Mucosa of descending colon (tissue), 3 donors: Measurements from ENCODE around the gene CLTCL1. TPM values are rescaled to one million over a fixed set of nuclear protein-coding genes. Genes with fewer than 3 reads are reported as not detected.
"Not testable (repeated sequence)": the region's sequence is repeated elsewhere in the genome, so short reads cannot be mapped to it uniquely, and the experiment has no call there.

Experiments
- ATAC-seq: fragments of 200-7000 bp; cut with Tn5 transposase; one replicate; pipeline ENCODE4 v1.9.1; 2020; ENCODE audit warnings: mild to moderate bottlenecking, moderate library complexity
- DNase-seq, 3 donors: peaks; one replicate each; pipeline ENCODE4 v3.0.0-alpha.2; 2020
- H3K36me3 ChIP-seq: fragments of 200-600 bp; one replicate; pipeline ENCODE4 v1.8.0; 2021; ENCODE audit warnings: low read depth, mild to moderate bottlenecking
- H3K4me1 ChIP-seq: fragments of 200-600 bp; one replicate; pipeline ENCODE4 v1.8.0; 2021; ENCODE audit warnings: low read depth, mild to moderate bottlenecking
- H3K4me3 ChIP-seq: fragments of 200-600 bp; one replicate; pipeline ENCODE4 v1.8.0; 2021; ENCODE audit warnings: mild to moderate bottlenecking
- H3K9me3 ChIP-seq: fragments of 200-600 bp; one replicate; pipeline ENCODE4 v1.8.0; 2021; ENCODE audit warnings: mild to moderate bottlenecking
- CTCF ChIP-seq: fragments of 200-600 bp; IDR thresholded peaks from one replicate; pipeline ENCODE4 v1.8.0; 2022; ENCODE audit warnings: antibody characterized with exemption, mild to moderate bottlenecking
- intact Hi-C, 2 donors: fragments of 100-400 bp; cut with DNase I in 1 of 2; cut with micrococcal nuclease in 1 of 2; formaldehyde crosslinking; loops; one replicate each; pipeline versions ENCODE4 v1.11.0 to v1.11.1; 2022; cut with DNase I, micrococcal nuclease
- total RNA-seq, 3 donors: library from RNA; stranded (reverse); fragmentation: NEBNext Ultra II Directional in 2 of 3; extraction: Animal tissue kit (Norgen Biotek cat#: 25700) in 2 of 3; gene quantifications; one replicate each; pipeline versions ENCODE4 v1.2.1 to v1.2.4, GENCODE V29; 2021 to 2023
- donor health status: DM: no; HTN: no; CAD: no; lungs with moderate emphysema.
- donor health status: DM: no; HTN: no; CAD: no.
- donor health status: DM: no; HTN: yes; CAD: no.

Gene CLTCL1
- total RNA-seq, 3 donors from 2014 or later, result 3.0 to 5.9 (median 5.7) TPM

GRCh38 chr22:19266547-19267086, 24.9 kb downstream of the CLTCL1 start:
- no peaks in the 10 kb centered on the region for H3K36me3 ChIP-seq
- H3K4me1 ChIP-seq, result peaks cover 4% of the 10 kb centered on the region
- peaks cover 10% of the 10 kb centered on the region for H3K9me3 ChIP-seq
- TF ChIP-seq CTCF, result no peak
- no peak for DNase-seq
- H3K4me3 ChIP-seq, result no peak overlapping the region
- no peak for ATAC-seq
- intact Hi-C loops, result no loop called here

GRCh38 chr22:19265779-19266178, 25.7 kb downstream of the CLTCL1 start:
- H3K4me1 ChIP-seq, result no peaks in the 10 kb centered on the region
- H3K4me3 ChIP-seq, result no peak overlapping the region
- no peak for TF ChIP-seq CTCF
- no peak for DNase-seq
- H3K9me3 ChIP-seq, result peaks cover 10% of the 10 kb centered on the region
- ATAC-seq, result no peak
- H3K36me3 ChIP-seq, result no peaks in the 10 kb centered on the region
- intact Hi-C loops, result no loop called here

- peaks cover 2% of the 10 kb centered on the region for H3K9me3 ChIP-seq
- H3K36me3 ChIP-seq, result no peaks in the 10 kb centered on the region
- ATAC-seq (no peak), DNase-seq (no peak)
- no peak overlapping the region for H3K4me3 ChIP-seq
- H3K4me1 ChIP-seq, result no peaks in the 10 kb centered on the region
- TF ChIP-seq CTCF, result no peak
- intact Hi-C loops, result no loop called here
Observed at GRCh38 chr22:19260804-19261203, 30.7 kb downstream of the CLTCL1 start.

GRCh38 chr22:19260194-19260593, 31.3 kb downstream of the CLTCL1 start:
- TF ChIP-seq CTCF, result no peak
- intact Hi-C loops, result no loop called here
- ATAC-seq (no peak), DNase-seq (no peak)
- H3K9me3 ChIP-seq, result peaks cover 3% of the 10 kb centered on the region
- no peak overlapping the region for H3K4me3 ChIP-seq
- no peaks in the 10 kb centered on the region for H3K4me1 ChIP-seq
- no peaks in the 10 kb centered on the region for H3K36me3 ChIP-seq

GRCh38 chr22:19258968-19259288, 32.6 kb downstream of the CLTCL1 start:
- H3K4me1 ChIP-seq, intact Hi-C loops, H3K36me3 ChIP-seq, H3K9me3 ChIP-seq, DNase-seq, ATAC-seq, H3K4me3 ChIP-seq: not testable (repeated sequence)

- ATAC-seq, result no peak
Observed at GRCh38 chr22:19258371-19258770, 33.1 kb downstream of the CLTCL1 start.

DNA sequence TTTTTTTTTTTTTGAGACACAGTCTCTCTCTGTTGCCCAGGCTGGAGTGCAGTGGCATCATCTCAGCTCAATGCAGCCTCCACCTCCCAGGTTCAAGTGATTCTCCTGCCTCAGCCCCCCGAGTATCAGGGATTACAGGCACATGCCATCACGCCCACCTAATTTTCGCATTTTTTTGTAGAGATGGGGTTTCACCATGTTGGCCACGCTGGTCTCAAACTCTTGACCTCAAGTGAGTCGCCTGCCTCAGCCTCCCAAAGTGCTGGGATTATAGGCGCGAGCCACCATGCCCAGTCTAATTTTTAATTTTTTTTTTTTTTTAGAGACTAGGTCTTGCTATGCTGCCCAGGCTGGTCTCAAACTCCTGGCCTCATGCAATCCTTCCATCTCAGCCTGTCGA, 35.2 kb downstream of the CLTCL1 start:
- ATAC-seq, H3K9me3 ChIP-seq, H3K36me3 ChIP-seq, intact Hi-C loops, DNase-seq, H3K4me1 ChIP-seq, H3K4me3 ChIP-seq: not testable (repeated sequence)

More at GRCh38 chr22:19258371-19258770, 33.1 kb downstream of the CLTCL1 start:
- Histone ChIP-seq H3K36me3 (no peaks in the 10 kb centered on the region), H3K4me3 (no peak overlapping the region), H3K9me3 (peaks cover 3% of the 10 kb centered on the region), H3K4me1 (no peaks in the 10 kb centered on the region)
- TF ChIP-seq CTCF, result no peak
- DNase-seq, result no peak
- intact Hi-C loops, result no loop called here
